ENCODE results near the gene PDE4B. TPM values are rescaled to one million over a fixed set of nuclear protein-coding genes. Genes with fewer than 3 reads are reported as not detected.
A peak's percentile ranks its signal among the peaks of the same experiment; 100 is the strongest.

Gene PDE4B
- total RNA-seq, 1 donor from 2014 or later = 7.2 TPM

DNA sequence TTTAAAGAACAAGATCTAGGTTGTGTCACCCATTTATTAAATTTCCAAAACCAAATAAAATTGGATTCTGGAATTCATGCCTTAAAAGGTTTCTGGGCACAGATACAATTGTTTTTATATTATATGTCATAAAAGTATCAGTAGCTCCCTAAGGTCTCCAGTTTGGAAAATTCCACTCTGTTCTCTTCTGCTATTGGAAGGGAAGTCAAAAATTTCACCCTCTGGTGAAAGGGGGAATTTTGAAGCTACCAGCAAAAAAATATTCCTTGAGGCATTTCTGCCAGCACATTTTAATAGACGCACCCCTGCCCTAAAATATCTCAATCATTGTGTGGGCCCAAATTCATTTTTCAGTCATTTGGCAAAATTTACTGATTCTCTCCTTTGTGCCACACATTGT, 455.6 kb downstream of the PDE4B start:
- TF ChIP-seq, protein P1, sequence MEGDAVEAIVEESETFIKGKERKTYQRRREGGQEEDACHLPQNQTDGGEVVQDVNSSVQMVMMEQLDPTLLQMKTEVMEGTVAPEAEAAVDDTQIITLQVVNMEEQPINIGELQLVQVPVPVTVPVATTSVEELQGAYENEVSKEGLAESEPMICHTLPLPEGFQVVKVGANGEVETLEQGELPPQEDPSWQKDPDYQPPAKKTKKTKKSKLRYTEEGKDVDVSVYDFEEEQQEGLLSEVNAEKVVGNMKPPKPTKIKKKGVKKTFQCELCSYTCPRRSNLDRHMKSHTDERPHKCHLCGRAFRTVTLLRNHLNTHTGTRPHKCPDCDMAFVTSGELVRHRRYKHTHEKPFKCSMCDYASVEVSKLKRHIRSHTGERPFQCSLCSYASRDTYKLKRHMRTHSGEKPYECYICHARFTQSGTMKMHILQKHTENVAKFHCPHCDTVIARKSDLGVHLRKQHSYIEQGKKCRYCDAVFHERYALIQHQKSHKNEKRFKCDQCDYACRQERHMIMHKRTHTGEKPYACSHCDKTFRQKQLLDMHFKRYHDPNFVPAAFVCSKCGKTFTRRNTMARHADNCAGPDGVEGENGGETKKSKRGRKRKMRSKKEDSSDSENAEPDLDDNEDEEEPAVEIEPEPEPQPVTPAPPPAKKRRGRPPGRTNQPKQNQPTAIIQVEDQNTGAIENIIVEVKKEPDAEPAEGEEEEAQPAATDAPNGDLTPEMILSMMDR (IDR thresholded peaks at IDR 0.05; ENCODE audit: partially characterized antibody, unreplicated experiment) = no peak
- Mint-ChIP-seq H3K9me3 (ENCODE audit: unreplicated experiment) (no peaks in the 10 kb centered on the region), H3K4me1 (ENCODE audit: low read depth, unreplicated experiment) (peaks cover 25% of the 10 kb centered on the region), H3K27ac (ENCODE audit: unreplicated experiment) (no peak overlapping the region), H3K27me3 (ENCODE audit: unreplicated experiment) (peaks cover 2% of the 10 kb centered on the region), H3K36me3 (ENCODE audit: unreplicated experiment) (no peaks in the 10 kb centered on the region), H3K4me3 (ENCODE audit: unreplicated experiment) (no peak overlapping the region)
- no peak for DNase-seq

DNA sequence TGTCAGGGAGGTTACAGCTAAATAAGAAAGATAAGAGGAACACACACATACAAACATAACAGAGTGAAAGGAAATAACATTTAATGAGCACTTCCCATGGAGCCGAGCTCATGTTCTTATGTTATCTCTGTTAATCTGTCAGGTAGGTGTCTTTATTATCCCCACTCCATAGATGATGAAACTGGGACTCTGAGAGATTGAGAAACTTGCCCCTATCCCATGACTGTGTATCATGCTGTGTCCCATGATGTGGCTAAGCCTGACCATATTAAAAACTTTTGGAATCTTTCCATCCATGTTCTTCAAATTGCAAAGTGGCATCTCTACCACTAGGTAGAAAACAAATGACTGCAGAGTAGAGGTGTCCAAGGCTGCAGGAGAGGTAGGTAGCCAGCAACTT, 456.1 kb downstream of the PDE4B start:
- H3K4me3 Mint-ChIP-seq (ENCODE audit: unreplicated experiment) = no peak overlapping the region
- DNase-seq = no peak

DNA sequence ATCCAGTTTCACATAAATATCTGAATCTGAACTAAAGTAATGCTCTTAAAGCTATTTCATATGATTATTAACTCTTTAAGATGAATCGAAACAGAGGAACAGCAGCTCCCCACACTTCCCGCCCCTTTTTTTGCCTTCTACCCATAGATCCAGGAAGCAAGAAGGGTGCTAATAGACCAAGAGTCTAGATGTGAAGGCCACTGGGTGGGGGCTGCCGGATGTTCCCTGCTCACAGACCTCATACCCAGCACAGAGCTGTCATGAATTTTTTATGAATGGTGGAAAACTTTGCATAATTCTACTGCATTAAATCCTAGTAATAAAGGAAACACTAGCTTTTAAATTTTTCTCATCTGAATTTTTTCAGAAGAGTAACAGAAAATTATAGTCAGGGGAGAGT, 457.4 kb downstream of the PDE4B start:
- TF ChIP-seq, protein P1 (IDR thresholded peaks at IDR 0.05; ENCODE audit: partially characterized antibody, unreplicated experiment) = no peak
- H3K27ac Mint-ChIP-seq (ENCODE audit: unreplicated experiment) = no peak overlapping the region
- H3K4me1 Mint-ChIP-seq (ENCODE audit: low read depth, unreplicated experiment) = peaks cover 25% of the 10 kb centered on the region
- peak overlapping the region; percentile 67 for H3K4me3 Mint-ChIP-seq (ENCODE audit: unreplicated experiment)
- H3K27me3 Mint-ChIP-seq (ENCODE audit: unreplicated experiment) = peaks cover 2% of the 10 kb centered on the region
- H3K36me3 Mint-ChIP-seq (ENCODE audit: unreplicated experiment) = no peaks in the 10 kb centered on the region
- H3K9me3 Mint-ChIP-seq (ENCODE audit: unreplicated experiment) = no peaks in the 10 kb centered on the region
- DNase-seq = no peak

More for the DNA sequence above, 456.1 kb downstream of the PDE4B start:
- peaks cover 2% of the 10 kb centered on the region for H3K27me3 Mint-ChIP-seq (ENCODE audit: unreplicated experiment)
- TF ChIP-seq, protein P1 (IDR thresholded peaks at IDR 0.05; ENCODE audit: partially characterized antibody, unreplicated experiment) = no peak
- no peak overlapping the region for H3K27ac Mint-ChIP-seq (ENCODE audit: unreplicated experiment)
- H3K9me3 Mint-ChIP-seq (ENCODE audit: unreplicated experiment) = no peaks in the 10 kb centered on the region
- H3K4me1 Mint-ChIP-seq (ENCODE audit: low read depth, unreplicated experiment) = peaks cover 25% of the 10 kb centered on the region
- H3K36me3 Mint-ChIP-seq (ENCODE audit: unreplicated experiment) = no peaks in the 10 kb centered on the region

DNA sequence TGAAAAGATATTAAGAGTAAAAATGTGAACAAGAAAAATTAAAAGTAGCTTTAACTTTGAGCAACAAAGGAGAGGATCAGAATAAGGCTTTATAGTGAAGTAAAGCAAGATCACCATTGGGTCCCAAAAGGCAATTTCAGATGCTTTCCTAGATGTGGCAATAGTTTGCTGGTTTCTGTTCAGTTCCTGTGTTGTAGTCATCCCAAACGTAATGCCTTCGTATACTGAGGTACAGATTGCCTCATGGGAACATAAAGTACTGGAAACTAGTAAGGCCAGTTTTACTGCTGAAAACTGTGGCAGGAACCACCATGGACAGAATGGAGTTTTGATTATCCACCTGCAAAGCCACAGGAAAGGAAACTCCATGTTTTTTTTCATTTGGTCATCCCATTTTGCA, 457.8 kb downstream of the PDE4B start:
- DNase-seq = no peak
- TF ChIP-seq, protein P1 (IDR thresholded peaks at IDR 0.05; ENCODE audit: partially characterized antibody, unreplicated experiment) = no peak
- H3K4me1 Mint-ChIP-seq (ENCODE audit: low read depth, unreplicated experiment) = peaks cover 25% of the 10 kb centered on the region
- peaks cover 2% of the 10 kb centered on the region for H3K27me3 Mint-ChIP-seq (ENCODE audit: unreplicated experiment)
- no peaks in the 10 kb centered on the region for H3K36me3 Mint-ChIP-seq (ENCODE audit: unreplicated experiment)
- no peaks in the 10 kb centered on the region for H3K9me3 Mint-ChIP-seq (ENCODE audit: unreplicated experiment)
- no peak overlapping the region for H3K27ac Mint-ChIP-seq (ENCODE audit: unreplicated experiment)
- H3K4me3 Mint-ChIP-seq (ENCODE audit: unreplicated experiment) = peak overlapping the region; percentile 67

DNA sequence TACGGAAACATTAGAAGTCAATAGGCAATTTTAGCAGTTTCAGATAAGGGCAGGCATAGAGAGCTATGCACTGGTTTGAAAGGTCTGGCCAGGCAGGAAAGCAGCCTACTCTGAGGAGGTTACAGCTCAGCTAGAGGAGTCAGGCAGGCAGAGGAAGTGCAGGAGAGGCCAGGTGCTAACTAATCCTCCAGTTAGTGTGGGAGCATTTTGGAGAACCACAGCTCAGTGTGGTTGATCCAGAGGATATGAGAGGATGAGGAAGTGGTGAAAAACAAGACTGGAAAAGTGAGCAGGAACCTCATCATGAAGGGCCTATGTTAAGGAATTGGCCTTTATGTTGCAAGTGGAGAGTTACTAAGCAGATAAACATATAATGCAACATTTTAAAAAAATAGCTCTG, 458.9 kb downstream of the PDE4B start:
- Mint-ChIP-seq H3K9me3 (ENCODE audit: unreplicated experiment) (no peaks in the 10 kb centered on the region), H3K4me3 (ENCODE audit: unreplicated experiment) (no peak overlapping the region), H3K4me1 (ENCODE audit: low read depth, unreplicated experiment) (peaks cover 17% of the 10 kb centered on the region), H3K27ac (ENCODE audit: unreplicated experiment) (no peak overlapping the region), H3K27me3 (ENCODE audit: unreplicated experiment) (peaks cover 2% of the 10 kb centered on the region), H3K36me3 (ENCODE audit: unreplicated experiment) (no peaks in the 10 kb centered on the region)
- DNase-seq = no peak
- TF ChIP-seq, protein P1 (IDR thresholded peaks at IDR 0.05; ENCODE audit: partially characterized antibody, unreplicated experiment) = no peak

Data from glutamatergic neuron (in vitro differentiated cells).